Lower lobe of right lung (tissue), 2 donors: Measurements from ENCODE around the gene HEATR1. TPM values are rescaled to one million over a fixed set of nuclear protein-coding genes. Genes with fewer than 3 reads are reported as not detected.
"Not testable (repeated sequence)": the region's sequence is repeated elsewhere in the genome, so short reads cannot be mapped to it uniquely, and the experiment has no call there.

Experiments
- ATAC-seq, 2 donors: fragments of 200-7000 bp; cut with Tn5 transposase; one replicate each; pipeline ENCODE4 v1.9.1; 2020 to 2022; ENCODE audit warnings: mild to moderate bottlenecking in 2 of 2, moderate library complexity in 2 of 2
- DNase-seq: peaks from one replicate; pipeline ENCODE4 v3.0.0-alpha.2; 2020
- H3K27ac ChIP-seq: fragments of 200-600 bp; one replicate; pipeline ENCODE4 v1.8.0; 2022
- H3K27me3 ChIP-seq: fragments of 200-600 bp; one replicate; pipeline ENCODE4 v1.8.0; 2022; ENCODE audit warnings: low read depth
- H3K36me3 ChIP-seq: fragments of 200-600 bp; one replicate; pipeline ENCODE4 v1.8.0; 2022; ENCODE audit warnings: mild to moderate bottlenecking
- H3K4me1 ChIP-seq: fragments of 200-600 bp; one replicate; pipeline ENCODE4 v1.8.0; 2022
- H3K4me3 ChIP-seq: fragments of 200-600 bp; one replicate; pipeline ENCODE4 v1.8.0; 2022; ENCODE audit warnings: mild to moderate bottlenecking
- H3K9me3 ChIP-seq: fragments of 200-600 bp; one replicate; pipeline ENCODE4 v1.8.0; 2022
- intact Hi-C: fragments of 100-400 bp; cut with DNase I; formaldehyde crosslinking; loops from one replicate; pipeline ENCODE4 v1.11.0; 2022
- total RNA-seq: library from RNA; stranded (reverse); fragmentation: NEBNext Ultra II Directional; extraction: Animal tissue kit (Norgen Biotek cat#: 25700); gene quantifications from one replicate; pipeline ENCODE4 v1.2.1, GENCODE V29; 2021
- TF ChIP-seq, protein P1 (sequence below): fragments of 200-600 bp; IDR thresholded peaks from one replicate; pipeline ENCODE4 v1.8.0; 2022; ENCODE audit warnings: antibody characterized with exemption, mild to moderate bottlenecking
- donor health status: DM: no; HTN: yes; CAD: no; lungs with severe emphysema.

The HEATR1 gene
- total RNA-seq, 1 donor from 2014 or later, result 24.4 TPM

- intact Hi-C loops, result no loop called here
- ATAC-seq, result no peak
- TF ChIP-seq, protein P1, sequence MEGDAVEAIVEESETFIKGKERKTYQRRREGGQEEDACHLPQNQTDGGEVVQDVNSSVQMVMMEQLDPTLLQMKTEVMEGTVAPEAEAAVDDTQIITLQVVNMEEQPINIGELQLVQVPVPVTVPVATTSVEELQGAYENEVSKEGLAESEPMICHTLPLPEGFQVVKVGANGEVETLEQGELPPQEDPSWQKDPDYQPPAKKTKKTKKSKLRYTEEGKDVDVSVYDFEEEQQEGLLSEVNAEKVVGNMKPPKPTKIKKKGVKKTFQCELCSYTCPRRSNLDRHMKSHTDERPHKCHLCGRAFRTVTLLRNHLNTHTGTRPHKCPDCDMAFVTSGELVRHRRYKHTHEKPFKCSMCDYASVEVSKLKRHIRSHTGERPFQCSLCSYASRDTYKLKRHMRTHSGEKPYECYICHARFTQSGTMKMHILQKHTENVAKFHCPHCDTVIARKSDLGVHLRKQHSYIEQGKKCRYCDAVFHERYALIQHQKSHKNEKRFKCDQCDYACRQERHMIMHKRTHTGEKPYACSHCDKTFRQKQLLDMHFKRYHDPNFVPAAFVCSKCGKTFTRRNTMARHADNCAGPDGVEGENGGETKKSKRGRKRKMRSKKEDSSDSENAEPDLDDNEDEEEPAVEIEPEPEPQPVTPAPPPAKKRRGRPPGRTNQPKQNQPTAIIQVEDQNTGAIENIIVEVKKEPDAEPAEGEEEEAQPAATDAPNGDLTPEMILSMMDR, result no peak
- H3K4me3 ChIP-seq, result no peak overlapping the region
- no peak for DNase-seq
- H3K4me1 ChIP-seq, result no peaks in the 10 kb centered on the region
- H3K36me3 ChIP-seq, result no peaks in the 10 kb centered on the region
- H3K9me3 ChIP-seq, result no peaks in the 10 kb centered on the region
- H3K27ac ChIP-seq, result no peak overlapping the region
- H3K27me3 ChIP-seq, result no peaks in the 10 kb centered on the region
These were observed 14.2 kb upstream of the HEATR1 start for GRCh38 chr1:236618507-236618906.

DNA sequence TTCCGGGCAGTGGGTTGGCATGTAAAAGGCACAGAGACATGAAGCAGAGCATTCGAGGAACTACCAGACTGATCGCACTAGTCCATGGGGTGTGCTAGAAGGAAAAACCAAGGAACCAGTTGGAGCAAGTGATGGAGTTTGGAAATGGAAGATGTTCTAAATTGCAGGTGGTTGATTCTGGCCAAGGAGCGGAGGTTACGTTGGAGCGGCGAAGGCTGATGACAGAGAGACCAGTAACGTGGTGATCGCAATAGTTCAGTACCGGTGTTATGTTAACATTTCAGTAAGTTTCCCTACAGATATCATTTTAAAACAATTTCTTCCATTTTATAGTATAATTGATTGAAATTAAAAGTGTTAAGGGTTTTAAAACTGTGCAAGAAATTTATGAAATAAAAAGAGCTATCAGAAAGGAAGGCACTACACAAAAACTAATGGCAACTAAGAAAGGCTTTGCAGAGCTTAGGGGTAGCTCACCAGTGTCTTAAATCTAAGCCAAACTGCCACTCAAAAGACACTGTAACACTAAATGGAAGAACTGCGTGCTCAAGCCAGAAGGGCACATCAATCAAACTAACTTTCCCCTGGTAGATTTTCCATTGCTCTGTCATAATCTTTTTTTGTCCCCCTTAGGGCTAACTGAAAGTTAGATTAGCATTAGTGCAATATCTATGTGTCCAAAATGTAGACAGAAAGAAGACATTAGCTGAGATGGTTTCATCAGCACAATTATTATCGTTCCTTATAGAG is 11.3 kb upstream of the HEATR1 start:
- Histone ChIP-seq H3K4me3 (no peak overlapping the region), H3K9me3 (no peaks in the 10 kb centered on the region), H3K27ac (no peak overlapping the region), H3K4me1 (no peaks in the 10 kb centered on the region), H3K36me3 (no peaks in the 10 kb centered on the region), H3K27me3 (peaks cover 6% of the 10 kb centered on the region)
- DNase-seq (no peak), ATAC-seq (no peak)
- TF ChIP-seq, protein P1, result no peak
- intact Hi-C loops, result no loop called here

DNA sequence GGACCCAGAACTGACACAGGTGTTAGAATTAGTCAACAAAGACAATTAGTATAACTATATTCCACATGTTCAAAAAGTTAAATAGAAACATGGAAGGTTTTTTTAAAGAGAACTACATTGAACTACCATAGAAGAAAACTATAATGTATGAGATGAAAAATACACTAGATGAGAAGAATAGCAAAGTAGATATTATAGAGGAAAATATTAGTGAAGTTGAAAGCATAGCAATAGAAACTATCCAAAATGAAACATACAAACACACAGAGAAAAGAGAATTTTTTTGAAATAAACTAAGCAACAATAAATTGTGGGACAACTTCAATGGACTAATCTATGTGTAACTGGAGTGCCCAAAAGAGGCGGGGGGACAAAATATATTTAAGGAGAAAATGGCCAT is 8.0 kb upstream of the HEATR1 start:
- H3K4me1 ChIP-seq, result no peaks in the 10 kb centered on the region
- H3K27ac ChIP-seq, result no peak overlapping the region
- no peaks in the 10 kb centered on the region for H3K9me3 ChIP-seq
- peaks cover 12% of the 10 kb centered on the region for H3K27me3 ChIP-seq
- no peak for DNase-seq
- no peak overlapping the region for H3K4me3 ChIP-seq
- no peaks in the 10 kb centered on the region for H3K36me3 ChIP-seq
- intact Hi-C loops, result no loop called here
- TF ChIP-seq, protein P1, result no peak
- no peak for ATAC-seq

DNA sequence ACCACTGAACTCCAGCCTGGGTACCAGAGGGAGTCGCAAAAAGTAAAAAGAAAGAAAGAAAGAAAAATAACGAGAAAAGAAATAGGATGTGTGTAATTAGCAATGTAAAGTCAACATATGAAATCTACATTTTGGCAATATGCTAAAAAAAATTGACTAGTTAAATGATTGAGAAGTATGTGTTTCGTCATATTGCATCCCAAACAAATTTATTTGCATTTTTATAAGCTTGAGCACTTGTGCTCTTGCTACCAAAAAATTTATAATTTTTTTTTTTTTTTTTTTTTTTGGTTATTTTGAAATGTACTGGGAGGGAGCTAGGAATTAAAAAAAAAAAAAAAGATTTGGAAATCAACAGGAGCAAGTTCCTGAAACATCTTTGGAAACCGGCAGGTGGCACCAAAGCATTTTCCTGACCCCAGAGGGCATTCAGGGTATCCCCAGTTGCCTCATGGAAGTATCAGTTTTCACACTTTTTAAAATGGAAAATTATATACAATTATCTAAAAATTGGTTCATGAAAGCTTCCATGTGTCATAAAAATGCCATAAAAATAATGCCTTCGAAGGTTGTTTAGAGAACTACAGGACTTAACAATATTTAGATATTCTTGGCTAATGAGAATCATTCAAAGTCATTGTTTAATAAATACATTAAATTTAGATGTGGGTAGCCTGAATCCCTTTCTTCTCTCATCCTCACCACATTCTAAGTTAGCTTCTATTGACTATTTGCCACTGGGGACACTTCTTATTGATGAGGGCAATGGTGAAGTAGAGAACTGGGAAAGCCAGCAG is 4.8 kb upstream of the HEATR1 start:
- Histone ChIP-seq H3K27me3 (peaks cover 12% of the 10 kb centered on the region), H3K4me1 (peaks cover 3% of the 10 kb centered on the region), H3K9me3 (no peaks in the 10 kb centered on the region), H3K4me3 (no peak overlapping the region), H3K36me3 (no peaks in the 10 kb centered on the region), H3K27ac (no peak overlapping the region)
- TF ChIP-seq, protein P1, result peak; percentile 53
- no peak for ATAC-seq
- DNase-seq, result no peak
- intact Hi-C loops, result no loop called here

DNA sequence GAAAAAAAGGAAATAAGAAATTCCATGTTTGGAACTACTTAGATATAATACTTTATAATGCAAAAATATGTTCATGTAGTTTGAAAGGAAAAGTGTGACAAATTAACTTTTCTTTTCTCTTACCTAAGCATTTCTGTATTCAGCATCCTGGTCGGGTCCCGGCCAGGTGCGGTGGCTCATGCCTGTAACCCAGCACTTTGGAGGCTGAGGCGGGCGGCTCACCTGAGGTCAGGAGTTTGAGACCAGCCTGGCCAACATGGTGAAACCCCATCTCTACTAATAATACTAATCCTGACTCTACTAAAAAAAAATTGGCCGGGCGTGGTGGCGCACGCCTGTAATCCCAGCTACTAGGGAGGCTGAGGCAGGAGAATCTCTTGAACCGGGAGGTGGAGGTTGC is 3.3 kb upstream of the HEATR1 start:
- H3K27ac ChIP-seq, ATAC-seq, DNase-seq, H3K36me3 ChIP-seq, H3K4me3 ChIP-seq, H3K9me3 ChIP-seq, intact Hi-C loops: not testable (repeated sequence)
- Histone ChIP-seq H3K27me3 (peaks cover 12% of the 10 kb centered on the region), H3K4me1 (peaks cover 13% of the 10 kb centered on the region)
